CD4-positive, alpha-beta T cell treated with Interleukin-15 for 4 hours (primary cell): ENCODE data around the gene B2M.
"Not testable (repeated sequence)": the region's sequence is repeated elsewhere in the genome, so short reads cannot be mapped to it uniquely, and the experiment has no call there.

ENCODE experiments used
- DNase-seq: peaks from one replicate; pipeline ENCODE4 v3.0.0-alpha.2; 2020; ENCODE audit warnings: low spot score

B2M gene

DNA sequence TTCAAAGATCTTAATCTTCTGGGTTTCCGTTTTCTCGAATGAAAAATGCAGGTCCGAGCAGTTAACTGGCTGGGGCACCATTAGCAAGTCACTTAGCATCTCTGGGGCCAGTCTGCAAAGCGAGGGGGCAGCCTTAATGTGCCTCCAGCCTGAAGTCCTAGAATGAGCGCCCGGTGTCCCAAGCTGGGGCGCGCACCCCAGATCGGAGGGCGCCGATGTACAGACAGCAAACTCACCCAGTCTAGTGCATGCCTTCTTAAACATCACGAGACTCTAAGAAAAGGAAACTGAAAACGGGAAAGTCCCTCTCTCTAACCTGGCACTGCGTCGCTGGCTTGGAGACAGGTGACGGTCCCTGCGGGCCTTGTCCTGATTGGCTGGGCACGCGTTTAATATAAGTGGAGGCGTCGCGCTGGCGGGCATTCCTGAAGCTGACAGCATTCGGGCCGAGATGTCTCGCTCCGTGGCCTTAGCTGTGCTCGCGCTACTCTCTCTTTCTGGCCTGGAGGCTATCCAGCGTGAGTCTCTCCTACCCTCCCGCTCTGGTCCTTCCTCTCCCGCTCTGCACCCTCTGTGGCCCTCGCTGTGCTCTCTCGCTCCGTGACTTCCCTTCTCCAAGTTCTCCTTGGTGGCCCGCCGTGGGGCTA, at the start of gene B2M, which contains the start of gene PATL2:
TSS of gene B2M (plus strand) at position 422 of the 647 bp plus-strand sequence. CDS start at position 452, 30 bp downstream.
TSS of gene PATL2 (minus strand) at position 228 of the 647 bp plus-strand sequence. CDS start 34,833 bp downstream, outside the sequence.
- DNase-seq, result peak; percentile 98

DNA sequence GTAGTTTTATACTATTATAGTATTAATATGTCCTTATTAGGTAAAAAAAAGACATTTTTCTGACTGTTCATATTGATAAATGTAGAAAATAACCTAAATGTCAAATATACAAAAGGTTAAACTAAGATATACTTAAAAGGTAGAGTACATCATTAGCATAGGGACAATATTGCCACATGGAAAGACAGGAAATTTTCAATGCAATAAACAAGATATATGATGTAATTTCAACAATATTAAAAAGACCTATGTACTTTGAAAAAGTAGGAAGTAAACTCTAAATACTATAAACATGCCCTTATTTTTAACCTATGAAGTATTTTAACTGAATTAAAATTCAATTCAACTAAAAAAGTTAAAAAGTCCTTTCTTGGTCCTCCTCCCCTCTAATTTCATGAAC, 49.7 kb upstream of the B2M start:
- no peak for DNase-seq

DNA sequence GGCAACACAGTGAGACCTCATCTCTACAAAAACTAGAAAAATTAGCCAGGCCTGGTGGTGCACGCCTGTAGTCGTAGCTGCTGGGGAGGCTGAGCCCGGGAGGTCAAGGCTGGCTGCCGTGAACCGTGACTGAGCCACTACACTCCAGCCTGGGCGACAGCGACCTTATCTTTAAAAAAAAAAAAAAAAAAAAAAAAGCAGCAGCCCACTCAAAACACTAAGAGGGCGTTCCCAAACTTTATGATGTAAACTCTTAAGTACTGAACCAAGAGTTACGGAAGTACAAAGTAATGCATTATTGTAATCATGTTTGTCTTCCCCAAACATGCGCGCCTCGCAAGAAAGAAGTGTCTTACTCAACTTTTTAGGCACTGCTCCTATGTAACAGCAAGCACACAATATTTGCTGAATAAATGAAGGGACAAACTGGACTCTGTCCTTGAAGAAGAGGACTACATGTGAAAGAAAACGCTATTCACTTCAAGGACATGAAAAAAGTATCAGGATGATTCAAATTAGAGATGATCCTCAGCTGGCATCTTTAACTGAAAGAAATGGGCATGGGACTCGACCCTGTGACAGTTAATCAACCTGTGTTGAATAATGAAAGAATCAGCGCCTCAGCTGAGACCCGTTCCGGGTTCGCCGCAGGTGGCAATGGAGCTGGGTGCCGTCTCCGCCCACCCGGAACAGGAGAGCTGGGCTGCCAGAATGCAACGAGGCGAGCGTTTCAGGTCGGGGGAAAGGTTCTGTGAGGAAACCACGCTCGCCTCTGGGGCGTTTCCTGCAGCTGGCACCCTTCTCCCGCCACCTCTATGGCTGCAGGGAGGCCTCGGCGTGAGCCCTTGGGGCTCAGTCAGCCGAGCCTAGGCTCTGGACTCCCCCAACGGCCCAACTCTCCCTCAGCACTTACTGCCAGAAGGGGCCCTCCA, 48.6 kb upstream of the B2M start:
- DNase-seq, result peak; percentile 81

DNA sequence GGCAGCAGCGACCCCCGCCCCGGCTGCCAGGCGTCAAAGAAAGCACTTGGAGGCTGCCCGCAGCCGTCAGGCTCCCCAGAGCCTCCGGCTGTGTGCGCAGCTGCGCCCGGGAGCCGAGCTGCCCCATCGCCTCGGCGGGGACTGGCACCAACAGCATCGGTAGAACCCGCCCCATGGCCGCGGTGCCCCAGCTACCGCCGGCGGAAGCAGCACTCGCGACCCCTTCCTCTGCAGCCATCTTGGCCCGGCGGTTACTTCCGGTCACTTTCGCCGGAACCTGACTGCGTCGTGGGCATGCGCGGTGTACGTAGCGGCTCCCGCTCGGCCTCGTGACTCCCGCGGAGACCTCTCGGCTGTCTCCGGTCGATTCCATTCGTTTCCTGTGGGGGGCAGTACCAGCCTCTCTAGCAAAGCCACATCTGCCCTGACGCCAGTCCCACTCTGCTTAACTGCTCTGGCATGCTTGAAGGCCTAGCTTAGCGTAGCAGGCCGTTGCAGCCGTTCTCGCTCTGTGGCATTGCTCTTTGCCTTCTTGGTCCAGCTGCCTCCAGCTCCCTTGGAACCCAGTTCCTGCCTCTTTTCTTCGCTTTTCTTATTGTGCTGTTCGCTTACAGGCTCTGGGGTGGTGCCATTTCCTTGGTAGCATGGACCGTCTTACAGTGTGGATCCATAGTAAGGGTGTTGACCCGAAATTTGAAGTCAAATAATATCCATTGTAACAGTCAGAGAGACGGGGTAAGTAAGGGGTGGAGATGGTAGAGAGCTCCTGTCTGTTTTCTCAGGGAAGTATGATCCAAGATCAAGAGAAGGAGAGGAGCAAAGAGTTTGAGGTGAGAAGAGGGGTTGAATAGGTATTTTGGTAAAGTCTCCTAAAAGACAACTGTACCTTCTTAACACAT, 47.7 kb upstream of the B2M start, which contains the start of gene SPG11:
TSS of gene SPG11 (minus strand) at position 253 of the 899 bp plus-strand sequence. CDS start at position 238, 15 bp downstream.
- DNase-seq, result peak; percentile 99

DNA sequence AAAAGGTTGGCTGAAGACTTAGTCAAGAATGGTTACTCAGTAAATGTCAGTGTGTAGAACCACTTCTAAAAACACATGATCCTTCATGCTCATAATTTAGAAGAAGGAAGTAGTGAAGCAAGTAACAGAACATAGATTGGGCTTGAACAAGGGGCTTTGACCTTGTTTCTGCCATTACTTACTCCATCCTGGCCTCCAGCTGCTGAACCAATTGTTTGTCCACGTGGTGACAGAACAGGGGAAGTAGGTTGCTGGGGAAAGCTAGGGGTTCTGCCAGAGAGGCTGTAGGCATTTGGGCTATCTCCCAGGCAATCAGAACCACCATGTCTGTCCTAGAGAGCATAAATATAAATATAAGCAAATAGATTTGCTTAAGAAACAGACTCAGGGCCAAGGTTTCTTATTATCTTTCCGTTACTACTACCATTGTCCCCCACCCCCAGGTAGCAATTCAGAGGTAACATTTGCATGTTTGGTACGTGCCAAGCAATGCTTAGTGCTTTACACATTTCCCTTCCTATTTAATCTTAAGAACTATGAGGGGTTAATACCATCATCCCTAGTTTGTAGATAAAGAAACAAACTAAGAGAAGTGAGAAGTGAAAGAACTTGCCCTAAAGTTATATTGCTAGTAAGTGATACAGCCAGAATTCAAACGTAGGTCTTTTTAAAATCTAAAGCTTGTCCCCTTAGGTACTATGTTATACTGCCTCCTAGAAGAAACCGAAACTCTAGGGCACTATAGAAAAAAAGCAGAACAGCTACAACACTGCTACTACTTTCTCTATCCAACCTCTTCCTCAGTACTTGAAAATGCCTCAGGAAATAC, 44.9 kb upstream of the B2M start:
- peak; percentile 46 for DNase-seq

DNA sequence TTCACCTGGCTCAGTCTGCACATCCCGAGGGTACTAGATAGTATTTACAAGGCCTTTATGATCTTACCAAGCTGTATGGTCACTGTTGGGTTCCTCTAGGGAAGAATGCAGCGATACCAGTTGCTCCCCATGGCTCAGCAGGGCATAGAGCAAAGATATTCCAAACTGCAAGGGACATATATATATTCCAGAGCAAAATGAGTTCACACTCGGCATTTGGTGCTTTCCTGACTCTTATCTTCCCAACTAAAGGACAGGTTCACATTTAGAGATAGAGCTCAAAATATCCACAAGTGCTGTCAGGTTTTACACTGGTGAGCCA, 44.3 kb upstream of the B2M start:
- no peak for DNase-seq

DNA sequence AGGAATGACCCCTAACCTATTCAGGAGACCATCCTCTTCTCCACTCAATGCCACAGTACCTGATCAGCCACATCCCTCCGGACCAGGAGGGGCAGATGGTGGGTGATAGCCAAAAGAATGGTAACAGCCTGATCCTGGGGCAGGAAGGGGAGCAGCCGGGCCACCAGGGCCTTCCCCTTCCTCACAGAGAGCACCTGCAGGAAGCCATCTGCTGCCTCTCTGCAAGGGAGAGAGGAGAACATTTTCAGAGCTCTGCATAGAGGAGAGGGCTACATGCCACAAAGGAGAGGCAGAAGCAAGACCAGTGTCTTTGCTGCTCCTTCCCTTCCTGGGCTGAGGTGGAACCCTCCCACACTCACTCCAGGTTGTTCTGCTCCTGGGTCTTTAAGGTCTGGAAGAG, 42.4 kb upstream of the B2M start:
- no peak for DNase-seq

DNA sequence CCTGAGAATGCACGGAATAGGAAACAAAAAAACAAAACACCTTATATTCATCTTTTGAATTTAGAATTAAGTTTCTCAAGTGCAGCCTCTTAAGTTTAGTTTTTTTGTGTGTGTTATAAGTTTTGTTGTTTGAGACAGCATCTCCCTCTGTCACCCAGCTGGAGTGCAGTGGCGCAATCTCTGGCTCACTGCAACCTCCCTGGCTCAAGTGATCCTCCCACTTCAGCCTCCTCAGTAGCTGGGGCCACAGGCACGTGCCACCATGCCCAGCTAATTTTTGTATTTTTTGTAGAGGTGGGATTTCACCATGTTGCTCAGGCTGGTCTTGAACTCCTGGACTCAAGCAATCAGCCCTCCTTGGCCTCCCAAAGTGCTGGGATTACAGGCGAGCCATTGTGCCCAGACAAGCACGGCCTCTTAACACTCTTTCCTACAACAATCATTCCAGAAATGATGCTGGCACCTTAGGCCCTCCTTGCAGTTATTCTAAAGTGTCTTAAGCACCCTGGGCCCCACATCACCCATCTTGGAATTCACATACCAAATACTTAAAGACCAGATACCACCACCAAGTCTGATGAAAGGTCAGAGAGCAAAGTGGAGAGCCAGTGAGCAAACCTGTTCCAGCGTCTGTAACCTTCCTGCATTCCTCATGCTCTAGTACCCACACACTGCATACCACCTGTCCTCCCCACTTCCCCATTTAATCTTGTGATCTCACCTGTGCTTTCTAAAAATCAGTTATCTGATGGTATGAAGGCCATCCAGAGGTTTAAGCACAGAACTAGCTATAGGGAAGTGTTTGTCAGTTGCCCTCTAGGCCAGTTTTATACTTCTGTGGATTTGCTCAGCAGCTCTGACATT, 41.0 kb upstream of the B2M start:
- DNase-seq, result no peak

DNA sequence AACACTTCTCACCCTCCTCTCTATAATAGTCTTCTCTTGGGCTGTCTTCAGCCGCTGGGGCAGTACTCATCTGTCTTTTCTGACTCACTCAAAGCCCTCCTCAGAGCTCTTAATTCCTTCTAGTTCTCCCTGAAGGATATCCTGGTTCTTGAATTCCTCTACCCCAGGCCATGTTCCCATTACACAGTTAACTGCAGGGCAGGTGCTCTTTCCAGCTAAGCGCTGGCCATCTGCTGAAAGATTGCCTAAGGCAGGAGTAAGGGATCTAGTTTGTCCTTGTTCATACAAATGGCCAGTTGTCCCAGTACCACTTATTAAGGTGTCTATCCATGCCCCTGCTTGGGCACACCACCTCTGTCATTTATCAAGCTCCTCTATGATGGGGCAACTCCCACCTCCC, 37.7 kb upstream of the B2M start:
- DNase-seq, result no peak

DNA sequence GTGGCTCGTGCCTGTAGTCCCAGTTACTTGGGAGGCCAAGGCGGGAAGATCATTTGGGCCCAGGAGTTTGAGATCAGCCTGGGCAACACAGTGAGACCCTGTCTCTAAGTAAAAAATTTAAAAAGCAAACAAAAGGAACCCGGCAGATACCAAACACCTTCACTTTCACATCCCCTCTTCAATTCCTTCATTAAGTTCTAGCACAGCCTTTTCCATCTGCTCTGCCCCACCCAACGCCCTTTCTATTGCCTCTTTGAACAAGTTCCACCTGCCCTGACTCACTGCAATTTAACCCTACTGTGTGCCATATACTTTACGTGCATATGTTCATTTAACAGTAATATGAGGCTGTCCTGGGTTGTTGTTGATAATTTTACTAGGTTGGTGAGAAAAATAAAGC, 35.4 kb upstream of the B2M start:
- no peak for DNase-seq

DNA sequence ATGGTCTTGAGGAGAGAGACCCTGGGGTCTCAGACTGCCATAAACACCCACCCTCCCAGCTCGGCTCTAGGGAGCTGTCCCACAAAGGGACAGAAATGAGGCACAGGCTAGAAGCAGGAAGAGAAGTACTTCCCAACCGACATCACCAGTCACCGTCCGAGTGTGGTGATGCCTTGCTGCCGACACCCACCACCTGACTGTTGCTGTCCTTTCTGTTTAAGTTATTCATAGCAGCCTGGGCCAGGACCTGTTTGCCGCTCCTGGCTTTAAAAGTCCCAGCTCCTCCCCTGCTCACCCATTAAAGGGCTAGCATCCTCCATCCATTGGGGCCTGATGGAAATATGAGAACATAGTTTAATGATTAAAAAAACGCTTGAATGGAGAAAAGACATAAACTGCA, 34.6 kb upstream of the B2M start:
- peak; percentile 40 for DNase-seq

DNA sequence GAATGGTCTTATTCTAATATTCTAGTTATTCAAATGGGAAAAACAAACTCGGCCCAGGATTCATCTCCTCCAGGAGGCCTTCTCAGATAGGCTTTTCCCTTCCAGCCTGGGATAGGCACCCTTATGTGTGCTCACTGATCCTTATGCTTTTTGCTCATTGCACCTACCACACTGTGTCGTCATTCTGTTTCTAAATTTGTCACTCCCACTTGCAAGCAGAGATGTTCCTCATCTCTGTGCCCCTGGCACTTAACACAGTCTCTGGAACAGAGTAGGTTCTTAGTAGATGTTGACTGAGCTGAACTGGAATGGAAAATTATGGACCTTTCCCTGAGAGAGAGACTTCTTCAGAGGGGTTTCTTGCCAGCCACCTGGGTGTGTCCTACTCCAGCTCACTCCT, 29.1 kb upstream of the B2M start:
- DNase-seq, result no peak

DNA sequence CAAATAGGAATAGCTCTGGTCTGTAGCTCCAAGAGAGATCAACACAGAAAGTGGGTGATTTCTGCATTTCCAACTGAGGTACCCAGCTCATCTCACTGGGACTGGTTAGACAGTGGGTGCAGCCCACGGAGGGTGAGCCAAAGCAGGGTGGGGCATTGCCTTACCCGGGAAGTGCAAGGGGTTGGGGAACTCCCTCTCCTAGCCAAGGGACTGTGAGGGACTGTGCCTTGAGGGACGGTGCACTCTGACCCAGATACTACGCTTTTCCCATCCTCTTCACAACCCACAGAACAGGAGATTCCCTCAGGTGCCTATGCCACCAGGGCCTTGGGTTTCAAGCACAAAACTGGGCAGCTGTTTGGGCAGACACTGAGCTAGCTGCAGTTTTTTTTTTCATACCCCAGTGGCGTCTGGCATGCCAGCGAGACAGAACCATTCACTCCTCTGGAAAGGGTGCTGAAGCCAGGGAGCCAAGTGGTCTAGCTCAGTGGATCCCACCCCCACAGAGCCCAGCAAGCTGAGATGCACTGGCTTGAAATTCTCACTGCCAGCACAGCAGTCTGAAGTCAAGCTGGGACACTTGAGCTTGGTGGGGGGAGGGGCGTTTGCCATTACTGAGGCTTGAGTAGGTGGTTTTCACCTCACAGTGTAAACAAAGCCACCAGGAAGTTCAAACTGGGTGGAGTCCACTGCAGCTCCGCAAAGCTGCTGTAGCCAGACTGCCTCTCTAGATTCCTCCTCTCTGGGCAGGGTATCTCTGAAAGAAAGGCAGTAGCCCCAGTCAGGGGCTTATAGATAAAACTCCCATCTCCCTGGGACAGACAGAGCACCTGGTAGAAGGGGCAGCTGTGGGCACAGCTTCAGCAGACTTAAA, 28.3 kb upstream of the B2M start:
- peak; percentile 87 for DNase-seq

DNA sequence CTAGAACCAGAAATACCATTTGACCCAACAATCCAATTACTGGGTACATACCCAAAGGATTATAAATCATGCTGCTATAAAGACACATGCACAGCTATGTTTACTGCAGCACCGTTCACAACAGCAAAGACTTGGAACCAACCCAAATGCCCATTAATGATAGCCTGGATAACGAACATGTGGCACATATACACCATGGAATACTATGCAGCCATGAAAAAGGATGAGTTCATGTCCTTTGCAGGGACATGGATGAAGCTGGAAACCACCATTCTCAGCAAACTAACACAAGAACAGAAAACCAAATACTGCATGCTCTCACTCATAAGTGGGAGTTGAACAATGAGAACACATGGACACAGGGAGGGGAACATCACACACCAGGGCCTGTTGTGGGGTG, 22.0 kb upstream of the B2M start:
- not testable (repeated sequence) for DNase-seq

DNA sequence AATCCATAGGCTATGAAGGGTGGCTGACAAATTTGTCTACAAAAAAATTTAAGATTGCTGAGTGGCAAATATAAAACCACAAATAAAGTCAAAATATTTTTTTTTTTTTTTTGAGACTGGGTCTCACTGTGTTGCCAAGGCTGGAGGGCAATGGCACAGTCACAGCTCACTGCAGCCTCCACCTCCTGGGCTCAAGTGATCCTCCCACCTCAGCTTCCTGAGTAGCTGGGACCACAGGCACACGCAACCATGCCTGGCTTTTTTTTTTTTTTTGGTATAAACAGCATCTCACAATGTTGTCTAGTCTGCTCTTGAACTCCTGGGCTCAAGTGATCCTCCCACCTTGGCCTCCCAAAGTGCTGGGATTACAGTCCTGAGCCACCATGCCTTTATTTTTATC, 21.1 kb upstream of the B2M start:
- not testable (repeated sequence) for DNase-seq

DNA sequence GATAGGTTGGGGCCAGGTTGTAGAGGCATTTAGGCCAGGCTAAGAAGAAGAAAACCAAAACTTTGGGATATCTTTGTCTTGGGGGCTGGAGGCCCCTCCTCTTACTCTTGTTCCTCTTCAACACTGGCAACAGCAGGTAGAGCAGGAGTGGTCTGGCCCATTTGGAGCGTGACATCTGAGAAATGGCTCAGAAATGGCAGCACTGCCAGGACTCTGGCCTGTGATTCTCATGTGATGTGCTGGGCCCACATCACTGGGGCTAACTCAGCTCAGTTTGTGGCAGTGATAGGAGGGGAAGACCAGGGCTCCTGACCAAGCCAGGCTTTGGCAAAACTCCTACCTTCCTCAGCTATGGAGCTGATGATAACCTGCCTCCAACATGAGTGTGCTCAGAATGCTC, 18.7 kb upstream of the B2M start:
- DNase-seq, result no peak

DNA sequence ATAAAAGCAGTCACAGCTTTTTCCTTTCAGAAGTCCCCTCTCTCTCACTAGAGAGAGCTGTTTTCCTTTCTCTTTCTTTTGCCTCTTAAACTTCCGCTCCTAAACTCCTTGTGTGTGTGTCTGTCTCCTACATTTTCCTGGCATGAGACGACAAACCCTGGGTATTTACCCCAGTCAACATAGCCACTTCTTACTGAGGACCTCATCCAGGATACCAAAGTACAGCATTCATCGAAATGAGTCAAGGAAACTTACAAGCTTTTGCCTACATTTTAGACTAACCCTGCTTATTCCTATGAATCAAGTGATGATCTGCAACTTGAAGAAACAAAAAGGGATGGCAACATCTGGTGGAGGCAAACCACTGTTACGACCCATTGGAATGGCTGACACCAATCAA, 16.9 kb upstream of the B2M start:
- DNase-seq, result no peak

DNA sequence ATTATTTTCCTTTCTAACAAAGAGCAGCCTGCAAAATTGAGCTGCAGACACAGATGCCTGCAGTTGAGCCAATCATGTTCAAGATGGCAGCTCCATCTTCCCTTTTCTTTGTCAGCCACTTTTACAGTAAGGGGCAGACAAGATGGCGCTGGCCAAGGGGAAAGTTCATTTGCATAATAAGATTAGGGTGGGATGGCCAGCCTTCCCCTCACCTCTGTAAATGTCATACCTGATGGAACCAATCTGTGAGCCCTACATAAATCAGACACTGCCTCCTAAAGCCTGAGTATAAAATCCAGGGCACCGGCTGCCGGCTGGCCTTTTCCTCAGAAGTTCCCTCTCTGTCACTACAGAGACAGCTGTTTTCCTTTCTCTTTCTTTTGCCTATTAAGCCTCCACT, 16.0 kb upstream of the B2M start:
- no peak for DNase-seq

DNA sequence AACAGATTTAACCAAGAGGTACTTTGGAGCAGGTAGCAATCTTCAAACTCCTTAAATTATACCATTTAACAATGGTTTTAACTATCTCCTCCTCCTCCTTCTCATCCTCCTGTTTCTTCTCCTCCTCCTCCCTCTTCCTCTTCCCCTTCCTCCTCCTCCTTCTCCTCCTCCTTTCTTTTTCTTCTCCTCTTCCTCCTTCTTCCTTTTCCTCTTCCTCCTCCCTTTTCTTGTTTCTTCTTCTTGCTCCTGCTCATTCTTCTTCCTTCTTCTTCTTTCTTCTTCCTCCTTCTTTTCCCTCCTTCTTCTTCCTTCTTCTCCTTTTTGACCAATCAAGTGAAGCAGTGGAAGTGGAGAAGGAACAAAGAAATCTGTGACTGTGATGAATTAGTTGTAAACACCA, 14.3 kb upstream of the B2M start:
- no peak for DNase-seq
